Activated T-helper 2 cell treated with anti-CD3 and anti-CD28 coated beads, Interferon-gamma antibody, Interleukin-2, Interleukin-4, amounts not matched to agents 10 μg/mL and 5 μg/mL and 100 μg/mL, durations not matched to agents 14 hours and 24 hours and 36 hours (primary cell): ENCODE data around the gene NLGN3. TPM values are rescaled to one million over a fixed set of nuclear protein-coding genes. Genes with fewer than 3 reads are reported as not detected.

Experiments
- DNase-seq: peaks from one replicate; pipeline ENCODE4 v3.0.0; 2021; ENCODE audit warnings: low spot score
- H3K27ac Mint-ChIP-seq: one replicate; pipeline ENCODE4 v1.8.0; 2021; ENCODE audit warnings: mixed read lengths
- H3K27me3 Mint-ChIP-seq: one replicate; pipeline ENCODE4 v1.8.0; 2021; ENCODE audit warnings: low read depth, mixed read lengths
- H3K36me3 Mint-ChIP-seq: one replicate; pipeline ENCODE4 v1.8.0; 2021; ENCODE audit warnings: low read depth, mixed read lengths
- H3K4me1 Mint-ChIP-seq: one replicate; pipeline ENCODE4 v1.8.0; 2021; ENCODE audit warnings: low read depth, mixed read lengths
- H3K4me3 Mint-ChIP-seq: one replicate; pipeline ENCODE4 v1.8.0; 2021; ENCODE audit warnings: low read depth, mild to moderate bottlenecking, moderate library complexity, mixed read lengths
- H3K9me3 Mint-ChIP-seq: one replicate; pipeline ENCODE4 v1.8.0; 2021; ENCODE audit warnings: mixed read lengths
- intact Hi-C: fragments of 100-400 bp; cut with micrococcal nuclease; formaldehyde crosslinking; loops from one replicate; pipeline ENCODE4 v1.15.1; 2023
- total RNA-seq: library from RNA; stranded (reverse); gene quantifications from 2 replicates; pipeline ENCODE4 v1.2.3, GENCODE V29; 2022

The NLGN3 gene
- total RNA-seq, 1 donor from 2014 or later: 0.78 TPM

- Mint-ChIP-seq H3K27me3 (no peaks in the 10 kb centered on the region), H3K27ac (peak overlapping the region; percentile 82), H3K36me3 (peaks cover 76% of the 10 kb centered on the region), H3K4me1 (peaks cover 11% of the 10 kb centered on the region), H3K4me3 (peak overlapping the region; percentile 58), H3K9me3 (no peaks in the 10 kb centered on the region)
- DNase-seq: peak; percentile 55
- intact Hi-C loops: loop anchor here (1.0 kb wide), 1 partner anchor 31 kb away; no protein-coding TSS in a partner anchor
Measured at GRCh38 chrX:71128915-71129765, 15.5 kb upstream of the NLGN3 start.

- intact Hi-C loops: no loop called here
- Mint-ChIP-seq H3K27ac (no peak overlapping the region), H3K36me3 (peaks cover 79% of the 10 kb centered on the region), H3K4me1 (peaks cover 11% of the 10 kb centered on the region), H3K27me3 (no peaks in the 10 kb centered on the region), H3K4me3 (no peak overlapping the region), H3K9me3 (no peaks in the 10 kb centered on the region)
- no peak for DNase-seq
Measured at GRCh38 chrX:71131510-71131909, 13.1 kb upstream of the NLGN3 start.

GRCh38 chrX:71140440-71140839 is 4.2 kb upstream of the NLGN3 start:
- peaks cover 50% of the 10 kb centered on the region for H3K36me3 Mint-ChIP-seq
- peaks cover 4% of the 10 kb centered on the region for H3K4me1 Mint-ChIP-seq
- no peaks in the 10 kb centered on the region for H3K27me3 Mint-ChIP-seq
- no peaks in the 10 kb centered on the region for H3K9me3 Mint-ChIP-seq
- intact Hi-C loops: no loop called here
- H3K27ac Mint-ChIP-seq: no peak overlapping the region
- DNase-seq: no peak
- H3K4me3 Mint-ChIP-seq: no peak overlapping the region

- no peak for DNase-seq
- intact Hi-C loops: no loop called here
- H3K27ac Mint-ChIP-seq: no peak overlapping the region
- H3K4me3 Mint-ChIP-seq: no peak overlapping the region
- H3K9me3 Mint-ChIP-seq: no peaks in the 10 kb centered on the region
- no peaks in the 10 kb centered on the region for H3K27me3 Mint-ChIP-seq
- peaks cover 9% of the 10 kb centered on the region for H3K4me1 Mint-ChIP-seq
- H3K36me3 Mint-ChIP-seq: peaks cover 22% of the 10 kb centered on the region
Measured at GRCh38 chrX:71143508-71143907, 1.1 kb upstream of the NLGN3 start.

- no peak overlapping the region for H3K27ac Mint-ChIP-seq
- no peak for DNase-seq
- no peak overlapping the region for H3K4me3 Mint-ChIP-seq
- H3K27me3 Mint-ChIP-seq: no peaks in the 10 kb centered on the region
- H3K36me3 Mint-ChIP-seq: no peaks in the 10 kb centered on the region
- H3K9me3 Mint-ChIP-seq: no peaks in the 10 kb centered on the region
- intact Hi-C loops: no loop called here
- peaks cover 5% of the 10 kb centered on the region for H3K4me1 Mint-ChIP-seq
Measured at GRCh38 chrX:71147496-71148277, 3.0 kb downstream of the NLGN3 start.

GRCh38 chrX:71148278-71148663 is 3.6 kb downstream of the NLGN3 start:
- H3K4me1 Mint-ChIP-seq: peaks cover 5% of the 10 kb centered on the region
- intact Hi-C loops: no loop called here

GRCh38 chrX:71151366-71151765 is 6.7 kb downstream of the NLGN3 start:
- Mint-ChIP-seq H3K4me1 (peaks cover 2% of the 10 kb centered on the region), H3K27ac (no peak overlapping the region), H3K4me3 (no peak overlapping the region)

More at GRCh38 chrX:71148278-71148663, 3.6 kb downstream of the NLGN3 start:
- H3K9me3 Mint-ChIP-seq: no peaks in the 10 kb centered on the region
- H3K36me3 Mint-ChIP-seq: no peaks in the 10 kb centered on the region
- DNase-seq: no peak
- H3K27ac Mint-ChIP-seq: no peak overlapping the region
- no peaks in the 10 kb centered on the region for H3K27me3 Mint-ChIP-seq
- no peak overlapping the region for H3K4me3 Mint-ChIP-seq

GRCh38 chrX:71154196-71154595 is 9.6 kb downstream of the NLGN3 start:
- no peak for DNase-seq
- H3K27ac Mint-ChIP-seq: no peak overlapping the region
- H3K27me3 Mint-ChIP-seq: no peaks in the 10 kb centered on the region
- peaks cover 7% of the 10 kb centered on the region for H3K36me3 Mint-ChIP-seq
- H3K9me3 Mint-ChIP-seq: no peaks in the 10 kb centered on the region
- intact Hi-C loops: no loop called here
- peaks cover 1% of the 10 kb centered on the region for H3K4me1 Mint-ChIP-seq
- H3K4me3 Mint-ChIP-seq: no peak overlapping the region

More at GRCh38 chrX:71151366-71151765, 6.7 kb downstream of the NLGN3 start:
- DNase-seq: no peak
- Mint-ChIP-seq H3K36me3 (peaks cover 4% of the 10 kb centered on the region), H3K9me3 (no peaks in the 10 kb centered on the region), H3K27me3 (no peaks in the 10 kb centered on the region)
- intact Hi-C loops: no loop called here

GRCh38 chrX:71154641-71155040 is 10.0 kb downstream of the NLGN3 start:
- Mint-ChIP-seq H3K9me3 (no peaks in the 10 kb centered on the region), H3K4me3 (no peak overlapping the region), H3K36me3 (peaks cover 7% of the 10 kb centered on the region), H3K4me1 (peaks cover 1% of the 10 kb centered on the region), H3K27ac (no peak overlapping the region), H3K27me3 (no peaks in the 10 kb centered on the region)
- intact Hi-C loops: no loop called here
- DNase-seq: no peak

GRCh38 chrX:71158603-71159002 is 14.0 kb downstream of the NLGN3 start:
- Mint-ChIP-seq H3K27ac (no peak overlapping the region), H3K9me3 (no peaks in the 10 kb centered on the region), H3K4me1 (peaks cover 1% of the 10 kb centered on the region), H3K4me3 (no peak overlapping the region), H3K27me3 (no peaks in the 10 kb centered on the region), H3K36me3 (peaks cover 10% of the 10 kb centered on the region)
- intact Hi-C loops: no loop called here
- no peak for DNase-seq

- Mint-ChIP-seq H3K36me3 (peaks cover 10% of the 10 kb centered on the region), H3K4me3 (no peak overlapping the region), H3K27ac (no peak overlapping the region), H3K9me3 (no peaks in the 10 kb centered on the region), H3K27me3 (no peaks in the 10 kb centered on the region), H3K4me1 (peaks cover 1% of the 10 kb centered on the region)
- intact Hi-C loops: no loop called here
- no peak for DNase-seq
Measured at GRCh38 chrX:71159335-71159734, 14.7 kb downstream of the NLGN3 start.

GRCh38 chrX:71160475-71160874 is 15.8 kb downstream of the NLGN3 start:
- Mint-ChIP-seq H3K27ac (no peak overlapping the region), H3K9me3 (no peaks in the 10 kb centered on the region), H3K27me3 (no peaks in the 10 kb centered on the region), H3K4me1 (peaks cover 1% of the 10 kb centered on the region), H3K36me3 (peaks cover 10% of the 10 kb centered on the region), H3K4me3 (no peak overlapping the region)
- intact Hi-C loops: no loop called here
- DNase-seq: no peak

GRCh38 chrX:71162981-71163380 is 18.3 kb downstream of the NLGN3 start:
- DNase-seq: no peak
- H3K27me3 Mint-ChIP-seq: no peaks in the 10 kb centered on the region
- peaks cover 1% of the 10 kb centered on the region for H3K4me1 Mint-ChIP-seq
- no peak overlapping the region for H3K4me3 Mint-ChIP-seq
- intact Hi-C loops: no loop called here
- H3K9me3 Mint-ChIP-seq: no peaks in the 10 kb centered on the region
- H3K27ac Mint-ChIP-seq: no peak overlapping the region
- H3K36me3 Mint-ChIP-seq: peaks cover 14% of the 10 kb centered on the region
